H9 (cell line): ENCODE measurements around the gene TENM3. TPM values are rescaled to one million over a fixed set of nuclear protein-coding genes. Genes with fewer than 3 reads are reported as not detected.

Experiments used
- DNase-seq: peaks from one replicate; pipeline ENCODE4 v3.0.0-alpha.2; 2017
- H2AFZ ChIP-seq: one replicate; pipeline ENCODE4 v1.6.1; 2013; ENCODE audit warnings: mild to moderate bottlenecking, low read length, control low read depth, moderate library complexity
- H2AK5ac ChIP-seq: 2 replicates; pipeline ENCODE4 v1.6.1; 2013; ENCODE audit warnings: low read length, control low read depth, mixed read lengths; ENCODE audit not compliant: insufficient read length
- H2BK120ac ChIP-seq: one replicate; pipeline ENCODE4 v1.6.1; 2013; ENCODE audit warnings: low read depth, mild to moderate bottlenecking, low read length, control low read depth, inconsistent platforms; ENCODE audit not compliant: poor library complexity, severe bottlenecking
- H2BK12ac ChIP-seq: 2 replicates; pipeline ENCODE4 v1.6.1; 2013; ENCODE audit warnings: low read length, control low read depth, mixed read lengths, low read depth; ENCODE audit not compliant: insufficient read length
- H2BK15ac ChIP-seq: 2 replicates; pipeline ENCODE4 v1.6.1; 2013; ENCODE audit warnings: low read depth, low read length, control low read depth
- H2BK20ac ChIP-seq: one replicate; pipeline ENCODE4 v1.6.1; 2013; ENCODE audit warnings: low read depth, mild to moderate bottlenecking, low read length, control low read depth, inconsistent platforms; ENCODE audit not compliant: poor library complexity, severe bottlenecking
- H2BK5ac ChIP-seq: 2 replicates; pipeline ENCODE4 v1.6.1; 2013; ENCODE audit warnings: low read length, control low read depth, mixed read lengths; ENCODE audit not compliant: insufficient read length
- H3K14ac ChIP-seq: 2 replicates; pipeline ENCODE4 v1.6.1; 2013; ENCODE audit warnings: low read length, control low read depth; ENCODE audit not compliant: insufficient read depth
- H3K18ac ChIP-seq: 2 replicates; pipeline ENCODE4 v1.6.1; 2013; ENCODE audit warnings: low read depth, mild to moderate bottlenecking, mixed read lengths, low read length, control low read depth; ENCODE audit not compliant: insufficient read length
- H3K23ac ChIP-seq: 2 replicates; pipeline ENCODE4 v1.6.1; 2013; ENCODE audit warnings: low read length, control low read depth, mixed read lengths, low read depth; ENCODE audit not compliant: insufficient read length
- H3K23me2 ChIP-seq: 2 replicates; pipeline ENCODE4 v1.6.1; 2013; ENCODE audit warnings: low read depth, mild to moderate bottlenecking, mixed read lengths, low read length, control low read depth; ENCODE audit not compliant: insufficient read length, poor library complexity, severe bottlenecking
- H3K27ac ChIP-seq: 2 replicates; pipeline ENCODE4 v1.5.1; 2013; ENCODE audit warnings: low read length, control low read depth, mixed read lengths, low read depth; ENCODE audit not compliant: insufficient read length
- H3K27me3 ChIP-seq: 2 replicates; pipeline ENCODE4 v1.6.1; 2013; ENCODE audit warnings: low read length, control low read depth, inconsistent platforms; ENCODE audit not compliant: insufficient read depth
- H3K4ac ChIP-seq: 2 replicates; pipeline ENCODE4 v1.6.1; 2013; ENCODE audit warnings: low read depth, mild to moderate bottlenecking, control low read depth, inconsistent platforms, low read length, moderate library complexity
- H3K4me1 ChIP-seq: 2 replicates; pipeline ENCODE4 v1.6.1; 2013; ENCODE audit warnings: low read length, control low read depth, inconsistent platforms; ENCODE audit not compliant: insufficient read depth
- H3K4me2 ChIP-seq: 2 replicates; pipeline ENCODE4 v1.6.1; 2013; ENCODE audit warnings: low read length, control low read depth, mixed read lengths; ENCODE audit not compliant: insufficient read length, insufficient read depth
- H3K56ac ChIP-seq: 2 replicates; pipeline ENCODE4 v1.6.1; 2013; ENCODE audit warnings: low read depth, mild to moderate bottlenecking, mixed read lengths, low read length, control low read depth; ENCODE audit not compliant: insufficient read length
- H3K79me1 ChIP-seq: 2 replicates; pipeline ENCODE4 v1.6.1; 2013; ENCODE audit warnings: low read depth, mild to moderate bottlenecking, moderate library complexity, low read length, control low read depth, inconsistent platforms; ENCODE audit not compliant: insufficient read depth, poor library complexity, severe bottlenecking
- H3K79me2 ChIP-seq: 2 replicates; pipeline ENCODE4 v1.6.1; 2013; ENCODE audit warnings: low read length, control low read depth, inconsistent platforms; ENCODE audit not compliant: insufficient read depth
- H3K9ac ChIP-seq: 2 replicates; pipeline ENCODE4 v1.6.1; 2013; ENCODE audit warnings: low read length, control low read depth, mixed read lengths; ENCODE audit not compliant: insufficient read length; ENCODE audit errors: extremely low read depth
- H3K9me3 ChIP-seq: one replicate; pipeline ENCODE4 v1.6.1; 2013; ENCODE audit warnings: low read depth, low read length, inconsistent platforms; ENCODE audit not compliant: control insufficient read depth
- H3T11ph ChIP-seq: one replicate; pipeline ENCODE4 v1.6.1; 2013; ENCODE audit warnings: mild to moderate bottlenecking, low read length, control low read depth, inconsistent platforms
- H4K20me1 ChIP-seq: one replicate; pipeline ENCODE4 v1.6.1; 2013; ENCODE audit not compliant: control insufficient read depth, insufficient read length, insufficient read depth
- H4K5ac ChIP-seq: 2 replicates; pipeline ENCODE4 v1.6.1; 2013; ENCODE audit warnings: low read depth, mild to moderate bottlenecking, mixed read lengths, low read length, control low read depth; ENCODE audit not compliant: insufficient read length
- H4K8ac ChIP-seq: replicated peaks from 2 replicates; pipeline ENCODE4 v1.6.1; 2013; ENCODE audit warnings: low read length, control low read depth, mixed read lengths, low read depth; ENCODE audit not compliant: insufficient read length
- H4K91ac ChIP-seq: 2 replicates; pipeline ENCODE4 v1.6.1; 2013; ENCODE audit warnings: low read depth, mild to moderate bottlenecking, moderate library complexity, mixed read lengths, low read length, control low read depth; ENCODE audit not compliant: insufficient read length
- H3K27ac Mint-ChIP-seq, 3 experiments: 2 replicates in 2 of 3; 3 replicates in 1 of 3; pipeline ENCODE4 v1.8.0; 2020 to 2021; ENCODE audit warnings: mixed read lengths in 3 of 3, mild to moderate bottlenecking in 1 of 3, moderate library complexity in 1 of 3
- H3K27me3 Mint-ChIP-seq: 2 replicates; pipeline ENCODE4 v1.8.0; 2021; ENCODE audit warnings: low read depth, mild to moderate bottlenecking, moderate library complexity, mixed read lengths
- H3K36me3 Mint-ChIP-seq, 3 experiments: 2 replicates in 2 of 3; 3 replicates in 1 of 3; pipeline ENCODE4 v1.8.0; 2020 to 2021; ENCODE audit warnings: low read depth in 3 of 3, mixed read lengths in 3 of 3; ENCODE audit not compliant: insufficient read depth in 1 of 3
- H3K4me1 Mint-ChIP-seq, 2 experiments: 2 replicates each; pipeline ENCODE4 v1.8.0; 2020; ENCODE audit warnings: mixed read lengths in 2 of 2
- H3K4me3 Mint-ChIP-seq, 2 experiments: 2 replicates in 1 of 2; 3 replicates in 1 of 2; pipeline ENCODE4 v1.8.0; 2020 to 2021; ENCODE audit warnings: mild to moderate bottlenecking in 2 of 2, mixed read lengths in 2 of 2, moderate library complexity in 1 of 2
- H3K9me3 Mint-ChIP-seq, 2 experiments: 2 replicates in 1 of 2; 3 replicates in 1 of 2; pipeline ENCODE4 v1.8.0; 2020; ENCODE audit warnings: mild to moderate bottlenecking in 2 of 2, mixed read lengths in 2 of 2, moderate library complexity in 1 of 2
- WGBS: extraction: QIAGEN DNeasy Blood & Tissue Kit; methylation state at CpG from one replicate; pipeline ENCODE4 v1.1.7; 2013; ENCODE audit warnings: missing lambda C conversion rate, low lambda C conversion rate, mixed read lengths; ENCODE audit not compliant: insufficient read length; ENCODE audit errors: extremely low coverage; 5-methylcytosine and 5-hydroxymethylcytosine counted together
- total RNA-seq: library from RNA; stranded (reverse); gene quantifications from 2 replicates; pipeline ENCODE4 v1.2.1, GENCODE V29; 2021
- TF ChIP-seq, protein P1 (sequence below): fragments of 200-600 bp; sonication (generic); conservative IDR thresholded peaks from 3 replicates; pipeline ENCODE4 v1.8.0; 2021; ENCODE audit warnings: antibody characterized with exemption, mild to moderate bottlenecking

The TENM3 gene
- total RNA-seq, 1 experiment from 2014 or later = 49.6 TPM

DNA sequence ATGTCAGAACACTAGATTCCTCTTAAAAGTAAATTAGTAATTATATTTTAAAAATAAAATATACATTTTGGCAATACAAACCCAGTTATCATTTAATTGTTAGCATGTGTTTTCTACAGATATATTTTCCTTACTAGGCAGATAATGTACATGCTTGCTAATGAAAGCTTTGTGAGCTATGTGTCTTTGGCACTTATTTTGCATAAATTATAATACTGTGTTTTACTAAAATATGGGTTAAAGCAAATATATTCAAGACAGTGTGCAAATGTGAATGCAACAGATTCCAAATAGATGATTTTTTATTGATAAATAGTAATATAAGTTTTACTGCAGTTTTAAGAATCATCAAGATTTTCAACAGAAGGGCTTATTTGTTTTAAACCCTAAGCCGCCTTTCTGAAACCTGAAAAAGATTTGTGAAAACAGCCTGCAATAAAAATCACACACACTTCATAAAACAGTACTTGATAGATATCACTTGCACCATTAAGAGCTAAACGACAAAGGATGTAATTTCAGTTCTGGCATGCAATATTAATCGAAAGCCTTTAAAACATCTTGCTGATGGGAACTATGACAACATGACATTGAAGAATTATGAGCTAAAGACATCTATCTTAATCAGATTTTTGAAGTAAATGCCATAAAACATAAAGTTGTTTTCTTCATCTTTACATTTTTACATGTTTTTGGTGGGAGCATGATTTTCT lies 340.7 kb downstream of the TENM3 start:
- H3K9me3 ChIP-seq = no peaks in the 10 kb centered on the region
- H2AFZ ChIP-seq = no peak overlapping the region
- peak overlapping the region in 1 of 3 experiments; percentile 36; a peak in 2 of 7 replicates for H3K27ac Mint-ChIP-seq
- no peaks in the 10 kb centered on the region for H4K20me1 ChIP-seq
- WGBS = no CpG with 5 or more reads among the region's 3 CpGs
- no peaks in the 10 kb centered on the region for H3K23me2 ChIP-seq
- no peak overlapping the region for H2BK5ac ChIP-seq
- no peak overlapping the region for H2BK120ac ChIP-seq
- no peak overlapping the region for H3K18ac ChIP-seq
- H3K4me2 ChIP-seq = no peak overlapping the region
- peaks cover 3 to 8% of the 10 kb centered on the region in 2 experiments; a peak in 3 of 5 replicates for H3K9me3 Mint-ChIP-seq
- no peak overlapping the region for H3K27ac ChIP-seq
- no peak overlapping the region for H2BK20ac ChIP-seq
- H3K4me1 ChIP-seq = no peaks in the 10 kb centered on the region
- H3K79me1 ChIP-seq = no peaks in the 10 kb centered on the region
- no peak overlapping the region for H2BK15ac ChIP-seq
- H3K9ac ChIP-seq = no peak overlapping the region
- no peak overlapping the region for H2AK5ac ChIP-seq
- H3K4me1 Mint-ChIP-seq = peaks cover 9 to 20% of the 10 kb centered on the region in 2 experiments
- no peaks in the 10 kb centered on the region for H3K27me3 ChIP-seq
- no peak overlapping the region for H4K91ac ChIP-seq
- no peak overlapping the region for H3K4ac ChIP-seq
- no peaks in the 10 kb centered on the region for H3K79me2 ChIP-seq
- H2BK12ac ChIP-seq = no peak overlapping the region
- no peak overlapping the region for H3K4me3 Mint-ChIP-seq
- no peak overlapping the region for H3T11ph ChIP-seq
- H3K14ac ChIP-seq = no peak overlapping the region
- DNase-seq = no peak
- TF ChIP-seq, protein P1, sequence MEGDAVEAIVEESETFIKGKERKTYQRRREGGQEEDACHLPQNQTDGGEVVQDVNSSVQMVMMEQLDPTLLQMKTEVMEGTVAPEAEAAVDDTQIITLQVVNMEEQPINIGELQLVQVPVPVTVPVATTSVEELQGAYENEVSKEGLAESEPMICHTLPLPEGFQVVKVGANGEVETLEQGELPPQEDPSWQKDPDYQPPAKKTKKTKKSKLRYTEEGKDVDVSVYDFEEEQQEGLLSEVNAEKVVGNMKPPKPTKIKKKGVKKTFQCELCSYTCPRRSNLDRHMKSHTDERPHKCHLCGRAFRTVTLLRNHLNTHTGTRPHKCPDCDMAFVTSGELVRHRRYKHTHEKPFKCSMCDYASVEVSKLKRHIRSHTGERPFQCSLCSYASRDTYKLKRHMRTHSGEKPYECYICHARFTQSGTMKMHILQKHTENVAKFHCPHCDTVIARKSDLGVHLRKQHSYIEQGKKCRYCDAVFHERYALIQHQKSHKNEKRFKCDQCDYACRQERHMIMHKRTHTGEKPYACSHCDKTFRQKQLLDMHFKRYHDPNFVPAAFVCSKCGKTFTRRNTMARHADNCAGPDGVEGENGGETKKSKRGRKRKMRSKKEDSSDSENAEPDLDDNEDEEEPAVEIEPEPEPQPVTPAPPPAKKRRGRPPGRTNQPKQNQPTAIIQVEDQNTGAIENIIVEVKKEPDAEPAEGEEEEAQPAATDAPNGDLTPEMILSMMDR = no peak
- no peak overlapping the region for H3K56ac ChIP-seq
- H3K36me3 Mint-ChIP-seq = peaks cover 8 to 15% (median 8%) of the 10 kb centered on the region in 3 experiments
- no peak overlapping the region for H4K8ac ChIP-seq
- H3K27me3 Mint-ChIP-seq = no peaks in the 10 kb centered on the region
- no peak overlapping the region for H3K23ac ChIP-seq
- no peak overlapping the region for H4K5ac ChIP-seq
